ENCODE results near the gene ARMC6. TPM values are rescaled to one million over a fixed set of nuclear protein-coding genes. Genes with fewer than 3 reads are reported as not detected.

Gene ARMC6
- total RNA-seq, 3 donors from 2014 or later (not counting 1 experiment from before 2014, with no cell fraction given): 19.3 to 21.2 (median 21.0) TPM

- intact Hi-C loops (cut with micrococcal nuclease): no loop called here
- Mint-ChIP-seq H3K27me3 (ENCODE audit: low read depth in 2 of 2) (no peaks in the 10 kb centered on the region), H3K4me1 (peaks cover 22 to 23% of the 10 kb centered on the region in 2 donors), H3K27ac (peak overlapping the region in 1 of 2 donors; percentile 42), H3K4me3 (no peak overlapping the region), H3K36me3 (peaks cover 9% of the 10 kb centered on the region), H3K9me3 (no peaks in the 10 kb centered on the region)
- ATAC-seq (no peak), DNase-seq (no peak)
- H3K27ac ChIP-seq (ENCODE audit: low read length): no peak overlapping the region
- no peaks in the 10 kb centered on the region for H3K9me3 ChIP-seq (ENCODE audit: control insufficient read depth, insufficient read depth, low read length)
- peaks cover 49% of the 10 kb centered on the region for H3K36me3 ChIP-seq (ENCODE audit: control insufficient read depth, insufficient read depth, low read length)
- 96% methylated on average over 10 of the region's 10 CpGs for WGBS (ENCODE audit: insufficient coverage)
- H3K4me1 ChIP-seq (ENCODE audit: control insufficient read depth, insufficient read depth, low read length): peaks cover 21% of the 10 kb centered on the region
- H3K27me3 ChIP-seq (ENCODE audit: control insufficient read depth, insufficient read depth, low read length): no peaks in the 10 kb centered on the region
- no peak for TF ChIP-seq CTCF (IDR thresholded peaks at IDR 0.05)
- H3K4me3 ChIP-seq (ENCODE audit: low read length): no peak overlapping the region
These were observed 37.1 kb upstream of the ARMC6 start for GRCh38 chr19:18996351-18996750.

GRCh38 chr19:18996796-18997394 lies 36.5 kb upstream of the ARMC6 start:
- Mint-ChIP-seq H3K4me3 (no peak overlapping the region), H3K27ac (peak overlapping the region in 1 of 2 donors; percentile 42), H3K4me1 (peaks cover 22 to 23% of the 10 kb centered on the region in 2 donors), H3K36me3 (peaks cover 9% of the 10 kb centered on the region), H3K9me3 (no peaks in the 10 kb centered on the region), H3K27me3 (ENCODE audit: low read depth in 2 of 2) (no peaks in the 10 kb centered on the region)
- no peak overlapping the region for H3K27ac ChIP-seq (ENCODE audit: low read length)
- no peak for TF ChIP-seq CTCF (IDR thresholded peaks at IDR 0.05)
- H3K4me3 ChIP-seq (ENCODE audit: low read length): no peak overlapping the region
- no peak for DNase-seq
- H3K9me3 ChIP-seq (ENCODE audit: control insufficient read depth, insufficient read depth, low read length): no peaks in the 10 kb centered on the region
- intact Hi-C loops (cut with micrococcal nuclease): no loop called here
- H3K36me3 ChIP-seq (ENCODE audit: control insufficient read depth, insufficient read depth, low read length): peaks cover 51% of the 10 kb centered on the region
- WGBS (ENCODE audit: insufficient coverage): 96% methylated on average over 6 of the region's 6 CpGs
- ATAC-seq: no peak
- H3K27me3 ChIP-seq (ENCODE audit: control insufficient read depth, insufficient read depth, low read length): no peaks in the 10 kb centered on the region
- peaks cover 21% of the 10 kb centered on the region for H3K4me1 ChIP-seq (ENCODE audit: control insufficient read depth, insufficient read depth, low read length)

- H3K27ac Mint-ChIP-seq: peak overlapping the region in 1 of 2 donors; percentile 82
- H3K4me3 Mint-ChIP-seq: no peak overlapping the region
- no peaks in the 10 kb centered on the region for H3K9me3 Mint-ChIP-seq
- 94% methylated on average over 8 of the region's 8 CpGs for WGBS (ENCODE audit: insufficient coverage)
- intact Hi-C loops (cut with micrococcal nuclease): no loop called here
- H3K27me3 ChIP-seq (ENCODE audit: control insufficient read depth, insufficient read depth, low read length): no peaks in the 10 kb centered on the region
- ATAC-seq (no peak), DNase-seq (no peak)
- peaks cover 5% of the 10 kb centered on the region for H3K36me3 Mint-ChIP-seq
- TF ChIP-seq CTCF (IDR thresholded peaks at IDR 0.05): no peak
- H3K36me3 ChIP-seq (ENCODE audit: control insufficient read depth, insufficient read depth, low read length): peaks cover 50% of the 10 kb centered on the region
- no peaks in the 10 kb centered on the region for H3K9me3 ChIP-seq (ENCODE audit: control insufficient read depth, insufficient read depth, low read length)
- no peaks in the 10 kb centered on the region for H3K27me3 Mint-ChIP-seq (ENCODE audit: low read depth in 2 of 2)
- H3K4me1 ChIP-seq (ENCODE audit: control insufficient read depth, insufficient read depth, low read length): peaks cover 21% of the 10 kb centered on the region
- no peak overlapping the region for H3K4me3 ChIP-seq (ENCODE audit: low read length)
- no peak overlapping the region for H3K27ac ChIP-seq (ENCODE audit: low read length)
- H3K4me1 Mint-ChIP-seq: peaks cover 22 to 23% of the 10 kb centered on the region in 2 donors
These were observed 35.1 kb upstream of the ARMC6 start for GRCh38 chr19:18998276-18998675.
